ENCODE results near the gene PAK1. TPM values are rescaled to one million over a fixed set of nuclear protein-coding genes. Genes with fewer than 3 reads are reported as not detected.
"Not testable (repeated sequence)": the region's sequence is repeated elsewhere in the genome, so short reads cannot be mapped to it uniquely, and the experiment has no call there.

Gene PAK1
- total RNA-seq, 2 donors from 2014 or later: 14.5 to 65.6 TPM

DNA sequence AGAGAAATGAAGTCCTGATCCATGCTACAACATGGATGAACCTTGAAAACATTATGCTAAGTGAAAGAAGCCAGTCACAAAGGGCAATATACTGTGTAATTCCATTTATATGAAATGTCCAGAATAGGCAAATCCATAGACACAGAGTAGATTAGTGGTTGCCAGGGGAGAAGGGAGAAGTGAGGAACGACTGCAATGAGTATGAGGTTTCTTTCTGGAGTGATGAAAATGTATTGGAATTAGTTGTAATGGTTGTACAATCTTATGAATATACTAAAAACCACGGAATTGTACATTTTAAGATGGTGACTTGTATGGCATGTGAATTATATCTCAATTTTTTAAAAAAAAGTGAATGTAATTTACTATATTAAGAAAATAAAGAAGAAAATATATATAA is 89.3 kb downstream of the PAK1 start:
- Histone ChIP-seq H3K4me1 (no peaks in the 10 kb centered on the region), H3K27me3 (no peaks in the 10 kb centered on the region), H3K9me3 (no peaks in the 10 kb centered on the region), H3K4me3 (no peak overlapping the region), H3K27ac (no peak overlapping the region), H3K36me3 (replicated peaks in 1 of 2; ENCODE audit: insufficient read depth in 1 of 2, low read depth in 2 of 2) (no peaks in the 10 kb centered on the region)
- TF ChIP-seq, protein P1, sequence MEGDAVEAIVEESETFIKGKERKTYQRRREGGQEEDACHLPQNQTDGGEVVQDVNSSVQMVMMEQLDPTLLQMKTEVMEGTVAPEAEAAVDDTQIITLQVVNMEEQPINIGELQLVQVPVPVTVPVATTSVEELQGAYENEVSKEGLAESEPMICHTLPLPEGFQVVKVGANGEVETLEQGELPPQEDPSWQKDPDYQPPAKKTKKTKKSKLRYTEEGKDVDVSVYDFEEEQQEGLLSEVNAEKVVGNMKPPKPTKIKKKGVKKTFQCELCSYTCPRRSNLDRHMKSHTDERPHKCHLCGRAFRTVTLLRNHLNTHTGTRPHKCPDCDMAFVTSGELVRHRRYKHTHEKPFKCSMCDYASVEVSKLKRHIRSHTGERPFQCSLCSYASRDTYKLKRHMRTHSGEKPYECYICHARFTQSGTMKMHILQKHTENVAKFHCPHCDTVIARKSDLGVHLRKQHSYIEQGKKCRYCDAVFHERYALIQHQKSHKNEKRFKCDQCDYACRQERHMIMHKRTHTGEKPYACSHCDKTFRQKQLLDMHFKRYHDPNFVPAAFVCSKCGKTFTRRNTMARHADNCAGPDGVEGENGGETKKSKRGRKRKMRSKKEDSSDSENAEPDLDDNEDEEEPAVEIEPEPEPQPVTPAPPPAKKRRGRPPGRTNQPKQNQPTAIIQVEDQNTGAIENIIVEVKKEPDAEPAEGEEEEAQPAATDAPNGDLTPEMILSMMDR (IDR thresholded peaks at IDR 0.05): no peak
- no peak for TF ChIP-seq POLR2A (IDR thresholded peaks at IDR 0.05)
- ATAC-seq: no peak
- no peak for DNase-seq
- WGBS, 2 donors: 38 to 79% methylated on average over 2 of the region's 2 CpGs
- intact Hi-C loops (cut with DNase I): no loop called here

DNA sequence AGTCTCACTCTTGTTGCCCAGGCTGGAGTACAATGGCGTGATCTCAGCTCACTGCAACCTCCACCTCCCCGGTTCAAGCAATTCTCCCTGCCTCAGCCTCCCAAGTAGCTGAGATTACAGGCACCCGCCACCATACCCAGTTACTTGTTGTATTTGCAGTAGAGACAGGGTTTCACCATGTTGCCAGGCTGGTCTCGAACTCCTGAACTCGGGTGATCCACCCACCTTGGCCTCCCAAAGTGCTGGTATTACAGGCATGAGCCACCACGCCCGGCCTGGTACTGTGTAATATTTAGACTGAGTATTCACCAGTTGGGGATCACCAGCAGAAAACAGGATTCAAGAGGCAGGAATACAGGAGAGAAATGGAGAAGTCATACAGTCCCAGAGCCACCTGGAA is 90.5 kb downstream of the PAK1 start:
- 88 to 99% methylated on average over 6 to 7 of the region's 7 CpGs for WGBS, 2 donors
- H3K9me3 ChIP-seq: not testable (repeated sequence)

DNA sequence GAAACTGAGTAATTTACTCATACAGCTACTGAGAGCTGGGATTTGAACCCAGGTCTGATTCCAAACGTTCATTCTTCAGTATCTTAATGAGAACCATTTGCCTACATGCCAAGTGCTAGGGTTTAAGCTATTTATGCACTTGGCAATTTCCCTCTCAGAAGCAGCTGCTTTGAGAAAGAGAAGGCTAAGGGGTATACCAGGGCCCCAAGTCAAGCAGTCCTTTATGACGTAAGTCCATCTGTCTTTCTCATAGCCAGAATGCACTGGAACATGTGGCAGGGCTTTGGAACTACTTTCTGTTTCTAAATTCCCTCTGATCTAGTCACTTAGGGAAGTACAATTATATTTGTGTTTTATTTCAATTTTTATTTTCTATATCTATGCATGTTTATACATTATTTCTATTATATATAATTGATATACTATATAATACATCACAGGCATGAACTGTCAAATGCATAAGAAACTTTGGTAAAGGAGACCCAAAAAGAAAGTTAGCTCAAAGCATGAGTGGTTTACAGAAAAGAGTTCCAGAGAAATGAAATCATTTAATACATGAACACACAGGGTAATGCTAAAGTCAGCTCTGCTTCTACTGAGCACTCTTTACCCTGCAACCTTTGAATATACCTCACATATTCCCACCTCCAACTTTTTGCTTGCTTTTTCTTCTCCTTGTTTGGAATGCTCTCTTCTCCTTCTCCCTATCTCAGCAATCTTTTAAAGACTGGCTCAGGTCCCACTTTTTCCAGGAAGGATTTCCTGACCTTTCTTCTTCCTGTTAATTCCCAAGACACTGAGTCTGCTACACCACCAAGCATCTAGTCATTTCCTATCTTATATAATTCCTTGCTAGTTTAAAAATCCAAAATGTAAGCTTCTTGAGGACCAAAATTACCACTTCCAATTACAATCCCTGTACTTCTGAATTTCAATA is 91.9 kb downstream of the PAK1 start:
- Histone ChIP-seq H3K27ac (no peak overlapping the region), H3K36me3 (replicated peaks in 1 of 2; ENCODE audit: insufficient read depth in 1 of 2, low read depth in 2 of 2) (no peaks in the 10 kb centered on the region), H3K27me3 (no peaks in the 10 kb centered on the region), H3K4me3 (no peak overlapping the region), H3K9me3 (no peaks in the 10 kb centered on the region), H3K4me1 (no peaks in the 10 kb centered on the region)
- TF ChIP-seq POLR2A (IDR thresholded peaks at IDR 0.05): no peak
- TF ChIP-seq, protein P1 (IDR thresholded peaks at IDR 0.05): no peak
- DNase-seq (no peak), ATAC-seq (no peak)
- 67 to 72% methylated on average over 2 of the region's 2 CpGs for WGBS, 2 donors
- intact Hi-C loops (cut with DNase I): no loop called here

More for the DNA sequence above, 90.5 kb downstream of the PAK1 start:
- H3K4me3 ChIP-seq; H3K27me3 ChIP-seq; H3K27ac ChIP-seq; ATAC-seq; H3K4me1 ChIP-seq; intact Hi-C loops (cut with DNase I); DNase-seq; H3K36me3 ChIP-seq (replicated peaks in 1 of 2; ENCODE audit: insufficient read depth in 1 of 2, low read depth in 2 of 2): not testable (repeated sequence)

DNA sequence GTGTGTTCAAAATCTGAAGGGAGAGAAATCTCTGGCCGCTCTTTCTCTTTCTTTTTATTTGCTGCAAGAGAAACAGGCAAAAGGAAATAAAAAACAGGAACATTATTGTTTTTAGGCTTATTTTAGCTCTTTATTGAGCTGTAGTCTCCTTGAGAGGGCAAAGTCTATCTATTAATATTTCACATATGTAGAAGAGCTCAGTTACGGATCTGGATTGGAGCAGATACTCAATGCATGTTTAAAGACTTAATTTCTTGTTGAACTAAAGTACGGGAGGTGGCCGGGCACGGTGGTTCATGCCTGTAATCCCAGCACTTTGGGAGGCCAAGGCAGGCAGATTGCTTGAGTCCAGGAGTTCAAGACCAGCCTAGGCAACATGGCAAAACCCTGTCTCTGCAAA is 94.0 kb downstream of the PAK1 start:
- no peak for DNase-seq
- H3K9me3 ChIP-seq: no peaks in the 10 kb centered on the region
- no peak for TF ChIP-seq POLR2A (IDR thresholded peaks at IDR 0.05)
- TF ChIP-seq, protein P1 (IDR thresholded peaks at IDR 0.05): no peak
- intact Hi-C loops (cut with DNase I): no loop called here
- 83 to 85% methylated on average over 5 of the region's 5 CpGs for WGBS, 2 donors
- no peaks in the 10 kb centered on the region for H3K4me1 ChIP-seq
- H3K27ac ChIP-seq: no peak overlapping the region
- H3K36me3 ChIP-seq (replicated peaks in 1 of 2; ENCODE audit: insufficient read depth in 1 of 2, low read depth in 2 of 2): no peaks in the 10 kb centered on the region
- no peaks in the 10 kb centered on the region for H3K27me3 ChIP-seq
- H3K4me3 ChIP-seq: no peak overlapping the region
- ATAC-seq: no peak

DNA sequence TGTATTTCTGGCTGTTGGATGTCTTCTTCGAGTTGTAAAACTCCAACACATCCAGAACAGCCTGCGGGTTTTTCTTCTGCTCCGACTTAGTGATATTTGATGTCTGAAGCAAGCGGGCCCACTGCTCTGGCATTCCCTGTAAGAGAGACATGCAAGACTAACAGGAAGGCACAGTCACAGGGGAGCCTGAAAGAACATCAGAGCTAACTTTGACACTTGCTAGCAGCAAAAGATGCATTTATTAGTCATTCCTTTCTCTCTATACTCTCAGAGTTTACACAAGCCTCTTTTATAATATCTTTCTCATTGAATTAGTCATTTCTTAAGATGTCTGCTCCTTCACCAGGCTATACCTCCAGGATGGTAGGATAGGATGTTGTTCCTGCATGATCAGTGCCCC is 94.6 kb downstream of the PAK1 start:
- ATAC-seq: no peak
- DNase-seq: no peak
- no peaks in the 10 kb centered on the region for H3K27me3 ChIP-seq
- intact Hi-C loops (cut with DNase I): no loop called here
- TF ChIP-seq, protein P1 (IDR thresholded peaks at IDR 0.05): no peak
- no peak for TF ChIP-seq POLR2A (IDR thresholded peaks at IDR 0.05)
- H3K4me3 ChIP-seq: no peak overlapping the region
- H3K9me3 ChIP-seq: no peaks in the 10 kb centered on the region
- no peaks in the 10 kb centered on the region for H3K4me1 ChIP-seq
- WGBS, 2 donors: 89 to 92% methylated on average over 4 of the region's 4 CpGs
- no peak overlapping the region for H3K27ac ChIP-seq
- no peaks in the 10 kb centered on the region for H3K36me3 ChIP-seq (replicated peaks in 1 of 2; ENCODE audit: insufficient read depth in 1 of 2, low read depth in 2 of 2)
